Dedifferentiated amniotic fluid mesenchymal stem cell (primary cell): ENCODE data around the gene MRM3.
"Not testable (repeated sequence)": the region's sequence is repeated elsewhere in the genome, so short reads cannot be mapped to it uniquely, and the experiment has no call there.

Source experiments
- DNase-seq: peaks from one replicate; pipeline ENCODE4 v3.0.0-alpha.2; 2016; ENCODE audit errors: extremely low spot score

MRM3 gene

GRCh38 chr17:825216-825615 is 43.1 kb downstream of the MRM3 start:
- DNase-seq = no peak

DNA sequence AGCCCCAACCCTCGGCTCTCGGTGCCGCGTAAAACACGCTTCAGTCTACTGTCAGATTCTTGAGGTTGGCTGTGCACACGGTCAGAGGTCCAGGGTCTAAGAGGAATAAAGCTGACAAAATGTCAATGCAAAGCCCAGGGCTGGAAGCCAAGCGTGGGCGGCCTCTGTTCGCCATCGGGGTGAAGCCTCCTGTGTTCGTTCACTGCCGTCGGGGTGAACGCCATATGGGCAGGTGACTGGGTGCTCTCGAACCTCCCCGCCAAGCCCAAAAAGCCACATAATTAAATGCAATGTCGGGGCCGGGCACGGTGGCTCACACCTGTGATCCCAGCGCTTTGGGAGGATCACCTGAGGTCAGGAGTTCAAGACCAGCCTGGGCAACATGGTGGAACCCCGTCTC is 44.6 kb downstream of the MRM3 start:
- DNase-seq = no peak

DNA sequence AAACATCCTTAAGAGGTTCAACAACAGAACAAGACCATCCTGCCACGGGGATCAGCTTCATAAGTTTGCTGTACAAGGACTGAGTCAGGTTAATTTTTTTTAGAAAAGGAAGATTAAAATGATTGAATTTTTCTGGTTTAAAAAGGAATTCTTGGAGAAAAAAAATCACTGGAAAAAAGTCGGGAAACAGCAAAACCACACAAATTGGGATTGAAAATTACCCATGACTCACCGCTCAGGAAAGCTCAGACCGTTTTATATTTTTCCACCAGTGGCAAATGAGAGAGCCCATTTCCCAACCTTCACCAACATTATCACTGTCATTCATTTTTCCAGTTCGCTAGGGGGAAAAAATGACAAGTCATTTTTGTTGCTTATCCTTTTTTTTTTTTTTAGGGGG is 46.6 kb downstream of the MRM3 start:
- no peak for DNase-seq

DNA sequence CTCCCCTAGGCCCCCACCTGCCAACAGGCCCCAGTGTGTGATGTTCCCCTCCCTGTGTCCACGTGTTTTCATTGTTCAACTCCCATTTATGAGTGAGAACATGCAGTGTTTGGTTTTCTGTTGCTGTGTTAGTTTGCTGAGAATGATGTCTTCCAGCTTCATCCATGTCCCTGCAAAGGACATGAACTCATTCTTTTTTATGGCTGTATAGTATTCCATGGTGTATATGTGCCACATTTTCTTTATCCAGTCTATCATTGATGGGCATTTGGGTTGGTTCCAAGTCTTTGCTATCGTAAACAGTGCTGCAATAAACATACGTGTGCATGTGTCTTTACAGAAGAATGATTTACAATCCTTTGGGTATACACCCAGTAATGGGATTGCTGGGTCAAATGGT is 47.5 kb downstream of the MRM3 start:
- DNase-seq = not testable (repeated sequence)

DNA sequence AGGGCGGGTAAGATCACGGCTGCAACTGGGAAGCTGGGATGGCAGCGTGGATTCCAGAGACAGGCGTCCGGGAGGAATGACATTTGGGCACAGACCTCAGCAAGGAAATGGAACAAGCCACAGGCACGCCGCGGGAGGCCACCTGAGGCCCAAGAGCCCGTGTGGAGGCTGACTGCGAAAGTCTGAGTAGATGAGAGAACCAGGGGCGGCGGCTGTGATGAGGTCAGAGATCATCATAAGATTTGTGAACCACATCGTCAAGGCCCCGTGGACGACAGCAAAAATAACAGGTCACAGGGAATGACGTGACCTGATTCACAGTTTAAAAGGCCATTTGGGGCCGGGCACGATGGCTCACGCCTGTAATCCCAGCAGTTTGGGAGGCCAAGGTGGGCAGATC is 48.2 kb downstream of the MRM3 start:
- no peak for DNase-seq

DNA sequence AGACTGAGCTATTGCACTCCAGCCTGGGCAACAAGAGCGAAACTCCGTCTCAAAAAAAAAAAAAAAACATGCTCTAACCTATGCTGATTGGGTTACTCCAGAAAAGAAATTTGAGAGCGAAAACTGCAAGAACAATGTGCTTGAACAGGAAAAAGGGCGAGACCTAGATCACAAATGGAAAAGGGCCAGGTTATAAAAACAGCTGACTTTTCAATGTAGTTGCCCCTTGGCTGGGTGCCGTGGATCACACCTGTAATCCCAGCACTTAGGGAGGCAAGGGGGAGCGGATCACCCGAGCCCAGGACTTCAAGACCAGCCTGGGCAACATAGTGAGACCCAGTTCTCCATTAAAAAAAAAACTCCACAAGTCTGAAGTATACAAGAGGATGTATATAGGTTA is 48.8 kb downstream of the MRM3 start:
- DNase-seq = no peak

GRCh38 chr17:834136-834535 is 52.0 kb downstream of the MRM3 start:
- no peak for DNase-seq

- peak; percentile 97 for DNase-seq
These were observed 53.1 kb downstream of the MRM3 start for GRCh38 chr17:835263-835662.

- DNase-seq = not testable (repeated sequence)
These were observed 53.6 kb downstream of the MRM3 start for GRCh38 chr17:835721-836120.

DNA sequence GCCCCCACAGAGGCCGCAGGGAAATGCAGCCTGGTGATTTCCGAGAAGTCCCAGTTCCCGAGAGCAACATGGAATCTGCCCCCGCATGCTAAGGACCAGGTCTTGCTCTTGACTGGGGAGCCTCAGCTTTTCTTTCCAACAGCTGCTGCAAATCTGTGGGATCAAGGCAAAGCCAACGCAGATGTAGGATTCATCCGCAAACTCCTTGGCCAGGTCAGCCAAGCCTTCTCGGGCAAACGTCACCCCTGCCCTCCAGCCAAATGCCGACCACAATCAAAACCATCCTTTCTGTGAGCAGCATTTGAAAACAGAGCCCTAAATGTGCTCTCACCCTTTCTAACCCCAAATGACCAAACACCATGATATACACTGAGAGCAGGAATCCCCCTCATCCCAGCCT is 54.0 kb downstream of the MRM3 start:
- DNase-seq = no peak

DNA sequence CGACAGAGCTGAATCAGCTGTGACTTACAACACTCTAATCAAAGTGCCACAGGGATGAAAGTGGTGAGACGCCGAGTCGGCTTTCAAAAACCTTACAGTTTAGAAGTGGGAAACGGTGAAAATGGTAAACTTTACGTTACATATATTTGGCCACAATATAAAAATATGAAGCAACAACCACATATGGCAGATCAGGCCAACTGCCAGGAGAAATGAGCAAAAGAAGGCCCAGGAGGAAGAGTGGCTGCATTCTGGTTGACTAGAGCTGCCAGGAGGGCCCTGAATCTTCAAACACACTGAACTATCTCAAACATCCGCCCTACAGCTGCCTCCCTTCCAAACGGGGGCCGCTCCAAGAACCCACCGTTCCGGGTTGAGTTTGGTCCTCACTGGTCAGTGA is 56.3 kb downstream of the MRM3 start:
- DNase-seq = no peak

DNA sequence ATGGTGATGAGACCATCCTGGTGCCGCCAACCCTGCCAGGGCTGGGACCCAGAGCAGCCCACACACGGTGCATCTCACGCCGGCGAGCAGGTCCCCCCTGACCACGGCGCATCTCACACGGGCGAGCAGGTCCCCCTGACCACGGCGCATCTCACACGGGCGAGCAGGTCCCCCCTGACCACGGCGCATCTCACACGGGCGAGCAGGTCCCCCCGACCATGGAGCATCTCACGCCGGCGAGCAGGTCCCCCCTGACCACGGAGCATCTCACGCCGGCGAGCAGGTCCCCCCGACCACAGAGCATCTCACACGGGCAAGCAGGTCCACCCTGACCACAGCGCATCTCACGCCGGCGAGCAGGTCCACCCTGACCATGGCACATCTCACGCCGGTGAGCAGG is 59.2 kb downstream of the MRM3 start:
- DNase-seq = no peak
